ENCODE data around the gene SERPINB2. TPM values are rescaled to one million over a fixed set of nuclear protein-coding genes. Genes with fewer than 3 reads are reported as not detected.

The SERPINB2 gene
- total and polyA plus RNA-seq, 12 donors: 0.17 to 1.3 (median 0.33) TPM; not detected in 8

DNA sequence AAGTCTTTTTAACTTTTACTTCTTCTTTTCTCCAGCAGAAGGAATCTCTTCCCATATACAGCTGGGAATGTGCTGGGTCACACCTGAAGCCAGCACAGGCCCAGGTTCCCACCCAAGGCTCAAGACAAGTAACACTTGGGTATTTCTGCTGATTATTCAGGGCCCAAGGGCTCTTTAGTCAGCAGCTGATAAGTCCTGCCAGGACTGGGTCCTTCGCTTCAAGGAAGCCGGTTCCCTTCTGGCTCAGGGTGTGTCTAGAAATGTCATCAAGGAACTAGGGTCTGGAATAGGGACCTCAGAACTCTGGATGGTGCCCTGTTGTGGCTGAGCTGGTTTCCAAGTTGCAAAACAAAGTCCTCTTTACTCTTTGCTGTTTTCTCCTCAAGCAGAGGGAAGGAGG, 27.0 kb upstream of the SERPINB2 start:
- H3K4me3 ChIP-seq: no peak overlapping the region
- H3K9me3 ChIP-seq (replicated peaks in 1 of 3): no peaks in the 10 kb centered on the region
- no peaks in the 10 kb centered on the region for H3K27me3 ChIP-seq
- no peak for TF ChIP-seq POLR2A (IDR thresholded peaks at IDR 0.05)
- TF ChIP-seq, protein P1, sequence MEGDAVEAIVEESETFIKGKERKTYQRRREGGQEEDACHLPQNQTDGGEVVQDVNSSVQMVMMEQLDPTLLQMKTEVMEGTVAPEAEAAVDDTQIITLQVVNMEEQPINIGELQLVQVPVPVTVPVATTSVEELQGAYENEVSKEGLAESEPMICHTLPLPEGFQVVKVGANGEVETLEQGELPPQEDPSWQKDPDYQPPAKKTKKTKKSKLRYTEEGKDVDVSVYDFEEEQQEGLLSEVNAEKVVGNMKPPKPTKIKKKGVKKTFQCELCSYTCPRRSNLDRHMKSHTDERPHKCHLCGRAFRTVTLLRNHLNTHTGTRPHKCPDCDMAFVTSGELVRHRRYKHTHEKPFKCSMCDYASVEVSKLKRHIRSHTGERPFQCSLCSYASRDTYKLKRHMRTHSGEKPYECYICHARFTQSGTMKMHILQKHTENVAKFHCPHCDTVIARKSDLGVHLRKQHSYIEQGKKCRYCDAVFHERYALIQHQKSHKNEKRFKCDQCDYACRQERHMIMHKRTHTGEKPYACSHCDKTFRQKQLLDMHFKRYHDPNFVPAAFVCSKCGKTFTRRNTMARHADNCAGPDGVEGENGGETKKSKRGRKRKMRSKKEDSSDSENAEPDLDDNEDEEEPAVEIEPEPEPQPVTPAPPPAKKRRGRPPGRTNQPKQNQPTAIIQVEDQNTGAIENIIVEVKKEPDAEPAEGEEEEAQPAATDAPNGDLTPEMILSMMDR (IDR thresholded peaks at IDR 0.05): no peak
- H3K36me3 ChIP-seq (replicated peaks in 1 of 2): no peaks in the 10 kb centered on the region
- H3K27ac ChIP-seq: no peak overlapping the region
- no peaks in the 10 kb centered on the region for H3K4me1 ChIP-seq (replicated peaks in 1 of 2)
- DNase-seq: no peak
- intact Hi-C loops (cut with DNase I): no loop called here
- WGBS, 4 donors: 88 to 100% (median 93%) methylated on average over 2 of the region's 2 CpGs; no CpG with 5 or more reads in 1 of the 4 donors

DNA sequence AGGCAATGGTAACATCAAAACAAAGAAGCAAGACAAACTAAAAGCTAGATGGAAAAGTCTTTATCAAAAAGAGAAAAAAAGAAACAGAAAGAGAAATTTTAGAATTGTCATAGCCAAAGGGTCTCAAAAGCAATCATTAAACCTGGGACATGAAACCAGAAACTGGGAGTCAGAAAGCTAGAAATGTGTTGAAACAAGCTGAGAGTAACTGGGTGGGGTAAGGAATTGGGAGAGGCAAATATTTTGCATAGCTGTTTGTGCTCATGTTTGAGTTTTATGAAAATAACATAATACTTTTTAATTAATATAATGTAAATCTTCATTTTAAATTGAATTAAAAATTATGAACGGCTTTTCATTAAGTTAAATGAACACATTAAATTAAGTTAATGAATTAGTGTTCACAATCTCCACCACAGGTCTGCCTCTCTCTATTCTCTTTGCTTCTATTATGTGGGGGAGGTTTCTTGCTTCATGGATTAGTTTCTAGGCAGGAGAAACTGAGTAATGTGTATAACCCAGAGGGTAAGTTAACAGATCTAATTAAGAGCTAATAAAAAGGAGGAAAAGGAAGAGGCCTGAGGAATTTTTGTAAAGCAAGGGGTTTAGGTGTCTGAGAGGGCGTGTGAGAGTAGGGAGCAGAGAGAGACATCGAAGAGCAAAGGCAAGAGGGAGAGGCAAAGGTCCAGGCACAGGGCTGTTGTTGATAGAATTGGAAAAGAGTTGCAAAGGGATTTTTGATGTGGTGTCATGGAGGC, 20.0 kb upstream of the SERPINB2 start:
- TF ChIP-seq, protein P1 (IDR thresholded peaks at IDR 0.05): no peak
- TF ChIP-seq POLR2A (IDR thresholded peaks at IDR 0.05): no peak
- Histone ChIP-seq H3K27ac (no peak overlapping the region), H3K9me3 (replicated peaks in 1 of 3) (no peaks in the 10 kb centered on the region), H3K36me3 (replicated peaks in 1 of 2) (no peaks in the 10 kb centered on the region), H3K4me3 (no peak overlapping the region), H3K4me1 (replicated peaks in 1 of 2) (no peaks in the 10 kb centered on the region), H3K27me3 (no peaks in the 10 kb centered on the region)
- DNase-seq: no peak
- intact Hi-C loops (cut with DNase I): no loop called here
- 59 to 67% (median 67%) methylated on average over 3 of the region's 3 CpGs for WGBS, 4 donors

DNA sequence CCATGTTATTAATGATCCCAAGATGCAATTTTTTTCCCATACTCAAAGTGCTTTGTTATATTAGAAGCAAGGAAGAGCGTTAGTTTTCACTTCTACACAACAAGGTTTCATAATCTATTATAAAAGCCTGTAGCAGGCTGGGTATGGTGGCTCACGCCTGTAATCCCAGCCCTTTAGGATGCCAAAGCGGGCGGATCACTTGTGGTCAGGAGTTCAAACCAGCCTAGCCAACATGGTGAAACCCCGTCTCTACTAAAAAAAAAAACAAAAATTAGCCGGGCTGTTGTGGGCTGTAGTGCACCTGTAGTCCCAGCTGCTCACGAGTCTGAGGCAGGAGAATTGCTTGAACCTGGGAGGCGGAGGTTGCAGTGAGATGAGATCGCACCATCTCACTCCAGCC, 19.0 kb upstream of the SERPINB2 start:
- no peaks in the 10 kb centered on the region for H3K9me3 ChIP-seq (replicated peaks in 1 of 3)
- H3K27me3 ChIP-seq: no peaks in the 10 kb centered on the region
- TF ChIP-seq, protein P1 (IDR thresholded peaks at IDR 0.05): no peak
- no peak for TF ChIP-seq POLR2A (IDR thresholded peaks at IDR 0.05)
- H3K27ac ChIP-seq: no peak overlapping the region
- H3K36me3 ChIP-seq (replicated peaks in 1 of 2): no peaks in the 10 kb centered on the region
- intact Hi-C loops (cut with DNase I): no loop called here
- 80 to 85% (median 81%) methylated on average over 9 of the region's 9 CpGs for WGBS, 4 donors
- no peak overlapping the region for H3K4me3 ChIP-seq
- no peak for DNase-seq
- H3K4me1 ChIP-seq (replicated peaks in 1 of 2): no peaks in the 10 kb centered on the region

DNA sequence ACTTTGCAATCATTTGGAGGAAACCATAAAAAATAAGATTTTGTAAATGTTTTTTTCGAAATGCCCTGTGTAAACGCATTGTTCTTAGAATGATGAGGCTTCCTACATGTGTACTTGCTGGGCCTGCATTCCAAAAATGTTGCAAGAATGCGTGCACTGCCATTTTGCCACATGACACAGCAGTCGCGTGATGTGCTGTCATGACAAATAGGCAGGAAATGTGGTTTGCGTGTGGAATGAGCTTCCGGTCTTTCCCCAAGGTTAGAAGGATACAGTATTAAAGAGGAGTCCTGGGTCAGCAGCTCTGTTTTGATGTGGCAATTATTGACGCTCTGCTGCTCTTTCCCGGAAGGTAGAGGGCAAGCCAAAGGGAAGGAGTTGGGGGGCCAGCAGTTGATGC, 18.1 kb upstream of the SERPINB2 start:
- intact Hi-C loops (cut with DNase I): no loop called here
- Histone ChIP-seq H3K4me1 (replicated peaks in 1 of 2) (no peaks in the 10 kb centered on the region), H3K36me3 (replicated peaks in 1 of 2) (no peaks in the 10 kb centered on the region), H3K9me3 (replicated peaks in 1 of 3) (no peaks in the 10 kb centered on the region), H3K27me3 (no peaks in the 10 kb centered on the region), H3K4me3 (no peak overlapping the region), H3K27ac (no peak overlapping the region)
- no peak for TF ChIP-seq POLR2A (IDR thresholded peaks at IDR 0.05)
- TF ChIP-seq, protein P1 (IDR thresholded peaks at IDR 0.05): no peak
- 57 to 73% (median 65%) methylated on average over 9 of the region's 9 CpGs for WGBS, 4 donors
- no peak for DNase-seq

All from adrenal gland (tissue), 12 donors.